SH-SY5Y (cell line): ENCODE data around the gene EXPH5.

ENCODE experiments used
- GATA2 ChIP-seq: IDR thresholded peaks from 2 replicates; pipeline ENCODE4 v1.6.1; 2011; ENCODE audit warnings: mild to moderate bottlenecking, low read depth, low read length
- GATA3 ChIP-seq: IDR thresholded peaks from 2 replicates; pipeline ENCODE4 v1.6.1; 2011; ENCODE audit warnings: low read depth, mild to moderate bottlenecking, low read length, moderate library complexity

DNA sequence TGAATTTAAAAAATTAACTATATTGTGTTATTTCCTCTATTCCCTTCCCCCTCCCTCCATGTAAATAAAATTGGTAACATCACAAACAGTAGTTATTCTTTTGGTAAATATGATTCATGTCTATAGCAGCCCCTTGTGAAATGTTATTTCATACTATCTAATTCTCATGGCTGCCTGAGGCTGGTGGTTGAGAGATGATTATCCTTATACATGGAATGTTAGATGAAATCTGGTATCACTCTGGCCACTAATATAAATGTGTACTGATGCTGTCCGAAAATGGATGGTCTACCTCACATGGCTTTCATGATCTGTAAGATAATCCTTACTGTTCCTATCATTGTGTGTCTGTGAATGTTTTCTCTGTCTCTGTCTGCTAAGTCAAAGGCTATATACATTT is 25.0 kb upstream of the EXPH5 start:
- TF ChIP-seq GATA2 (peak; percentile 53; the same call in 1 of the 2 replicates), GATA3 (peak; percentile 69; the same call in 1 of the 2 replicates)
